Activated CD4-positive, alpha-beta T cell treated with anti-CD3 and anti-CD28 coated beads for 48 hours (primary cell): Measurements from ENCODE around the gene APMAP.
"Not testable (repeated sequence)": the region's sequence is repeated elsewhere in the genome, so short reads cannot be mapped to it uniquely, and the experiment has no call there.

Source experiments
- DNase-seq: peaks from one replicate; pipeline ENCODE4 v3.0.0-alpha.2; 2020

Gene APMAP

GRCh38 chr20:25006431-25007167 lies 14.0 kb upstream of the APMAP start:
- DNase-seq: no peak

- no peak for DNase-seq
Observed at GRCh38 chr20:25005661-25006060, 13.1 kb upstream of the APMAP start.

GRCh38 chr20:25005220-25005619 lies 12.7 kb upstream of the APMAP start:
- DNase-seq: no peak

GRCh38 chr20:25003002-25003401 lies 10.5 kb upstream of the APMAP start:
- no peak for DNase-seq

GRCh38 chr20:25001323-25001722 lies 8.8 kb upstream of the APMAP start:
- DNase-seq: not testable (repeated sequence)

- DNase-seq: no peak
Observed at GRCh38 chr20:25000268-25000801, 7.8 kb upstream of the APMAP start.

- DNase-seq: no peak
Observed at GRCh38 chr20:24999568-24999967, 7.0 kb upstream of the APMAP start.

GRCh38 chr20:24998631-24999445 lies 6.3 kb upstream of the APMAP start:
- DNase-seq: no peak

GRCh38 chr20:24998121-24998520 lies 5.6 kb upstream of the APMAP start:
- DNase-seq: no peak

GRCh38 chr20:24996449-24997377 lies 4.2 kb upstream of the APMAP start:
- DNase-seq: no peak

- no peak for DNase-seq
Observed at GRCh38 chr20:24995741-24996448, 3.3 kb upstream of the APMAP start.

GRCh38 chr20:24994470-24995368 lies 2.2 kb upstream of the APMAP start:
- peak; percentile 87 for DNase-seq

GRCh38 chr20:24994186-24994465 lies 1.6 kb upstream of the APMAP start:
- no peak for DNase-seq

- DNase-seq: no peak
Observed at GRCh38 chr20:24993337-24994185, 1.0 kb upstream of the APMAP start.

- DNase-seq: peak; percentile 27
Observed at GRCh38 chr20:24991897-24992486, 559 bp downstream of the APMAP start.

GRCh38 chr20:24990810-24991252 lies 1.7 kb downstream of the APMAP start:
- no peak for DNase-seq

GRCh38 chr20:24989162-24989561 lies 3.4 kb downstream of the APMAP start:
- no peak for DNase-seq

GRCh38 chr20:24987873-24988835 lies 4.4 kb downstream of the APMAP start:
- DNase-seq: no peak

- peak; percentile 21 for DNase-seq
Observed at GRCh38 chr20:24987244-24987643, 5.3 kb downstream of the APMAP start.
